NCI-H1694 (cell line): Measurements from ENCODE around the gene PRAMEF1.
"Not testable (repeated sequence)": the region's sequence is repeated elsewhere in the genome, so short reads cannot be mapped to it uniquely, and the experiment has no call there.

ENCODE experiments used
- DNase-seq: peaks from one replicate; lab custom pipeline; 2025; lab: John Stamatoyannopoulos, UW

The PRAMEF1 gene, protein sequence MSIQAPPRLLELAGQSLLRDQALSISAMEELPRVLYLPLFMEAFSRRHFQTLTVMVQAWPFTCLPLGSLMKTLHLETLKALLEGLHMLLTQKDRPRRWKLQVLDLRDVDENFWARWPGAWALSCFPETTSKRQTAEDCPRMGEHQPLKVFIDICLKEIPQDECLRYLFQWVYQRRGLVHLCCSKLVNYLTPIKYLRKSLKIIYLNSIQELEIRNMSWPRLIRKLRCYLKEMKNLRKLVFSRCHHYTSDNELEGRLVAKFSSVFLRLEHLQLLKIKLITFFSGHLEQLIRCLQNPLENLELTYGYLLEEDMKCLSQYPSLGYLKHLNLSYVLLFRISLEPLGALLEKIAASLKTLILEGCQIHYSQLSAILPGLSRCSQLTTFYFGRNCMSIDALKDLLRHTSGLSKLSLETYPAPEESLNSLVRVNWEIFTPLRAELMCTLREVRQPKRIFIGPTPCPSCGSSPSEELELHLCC

DNA sequence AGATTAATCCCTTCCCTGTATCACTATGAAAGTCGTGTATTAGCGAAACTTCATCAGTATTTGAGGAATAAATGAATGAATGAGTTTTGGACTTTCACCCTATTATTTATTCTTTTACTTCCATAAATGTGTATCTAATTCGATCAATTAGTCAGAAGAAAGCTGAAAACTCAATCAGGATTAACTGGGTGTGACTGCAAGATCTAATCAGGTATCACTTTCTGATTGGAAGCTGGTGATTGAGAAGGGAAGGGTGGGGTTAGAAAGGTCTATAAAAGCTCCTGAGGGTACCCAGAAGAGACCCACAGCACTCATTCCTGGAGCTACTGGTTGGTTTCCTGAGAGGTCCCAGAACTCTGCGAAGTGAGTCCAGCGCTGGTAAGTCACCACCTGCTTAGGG, at the start of gene PRAMEF1:
PRAMEF1 (plus strand) TSS at position 301 of the 400 bp plus-strand sequence. CDS start 1,831 bp downstream, outside the sequence.
- DNase-seq = not testable (repeated sequence)

DNA sequence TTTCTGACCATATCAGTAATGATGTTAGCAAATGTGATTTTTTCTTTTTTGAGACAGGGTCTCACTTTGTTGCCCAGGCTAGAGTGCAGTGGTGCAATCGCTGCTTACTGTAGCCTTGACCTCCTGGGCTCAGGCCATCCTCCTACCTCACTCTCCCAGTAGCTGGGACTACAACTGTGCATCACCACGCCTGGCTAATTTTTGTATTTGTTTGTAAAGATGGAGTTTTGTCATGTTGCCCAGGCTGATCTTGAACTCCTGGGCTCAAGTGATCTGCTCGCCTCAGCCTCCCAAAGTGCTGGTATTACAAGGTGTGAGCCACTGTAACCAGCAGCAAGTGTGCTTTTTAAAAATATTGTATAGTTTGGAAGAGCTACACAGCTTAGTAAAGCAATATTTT, 49.3 kb upstream of the PRAMEF1 start:
- DNase-seq = no peak

DNA sequence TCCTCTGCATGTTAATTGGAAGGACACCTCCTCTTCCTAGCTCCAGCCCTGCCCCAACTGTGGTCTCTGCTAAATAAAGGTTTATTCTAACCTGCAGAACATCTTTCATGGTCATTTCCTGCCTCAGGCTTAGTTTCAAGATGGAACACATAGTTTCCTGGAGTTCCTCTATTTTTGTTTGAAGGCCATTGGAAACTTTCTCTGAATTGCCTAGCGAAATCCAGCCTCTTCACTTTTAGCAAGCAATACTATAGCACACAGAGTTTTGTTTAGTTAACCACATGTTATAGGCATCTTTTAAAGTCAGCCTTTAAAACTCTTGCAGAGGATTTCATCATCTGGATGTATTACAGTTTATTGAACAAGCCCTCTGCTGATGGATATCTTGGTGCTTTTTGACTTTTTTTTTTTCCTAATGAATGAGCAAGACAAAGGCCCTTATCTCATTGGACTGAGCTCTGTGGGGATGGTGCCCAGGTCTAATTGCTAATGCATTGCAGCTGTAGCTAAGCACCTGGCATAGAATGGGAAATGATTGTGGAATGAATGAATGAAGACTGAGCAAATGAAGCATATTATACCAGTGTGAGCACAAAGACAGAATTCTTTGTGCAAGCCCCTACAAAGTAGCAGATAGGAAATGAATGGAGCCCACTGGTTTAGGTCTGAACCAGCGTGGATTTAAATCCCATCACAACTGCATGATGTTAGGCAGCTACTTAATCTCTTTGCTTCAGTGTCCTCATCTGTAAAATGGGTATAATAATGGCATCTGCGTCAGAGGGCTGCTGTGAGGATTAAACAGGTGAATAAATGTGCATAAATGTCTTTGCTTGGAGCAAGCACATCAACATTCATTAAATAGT, 45.8 kb upstream of the PRAMEF1 start:
- no peak for DNase-seq

DNA sequence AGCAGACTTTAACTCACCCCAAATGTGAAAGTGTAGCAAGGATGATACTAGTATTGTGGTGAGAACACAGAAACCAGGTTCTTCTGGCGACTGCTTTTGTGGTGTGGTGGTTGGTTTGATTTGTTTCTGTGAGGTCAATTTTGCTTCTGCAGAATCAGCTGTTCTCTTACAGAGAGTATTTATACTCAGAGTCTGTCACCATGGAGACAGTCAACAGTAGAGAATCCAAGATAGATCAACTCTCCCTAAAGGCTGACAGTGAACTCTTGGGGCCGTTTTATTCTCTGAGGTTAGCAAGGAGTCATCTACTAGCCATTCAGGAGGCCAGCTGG, 45.2 kb upstream of the PRAMEF1 start, which contains the start of gene CFAP107:
CFAP107 (plus strand) TSS at position 209 of the 332 bp plus-strand sequence. CDS start 231 bp downstream, outside the sequence.
- DNase-seq = no peak

DNA sequence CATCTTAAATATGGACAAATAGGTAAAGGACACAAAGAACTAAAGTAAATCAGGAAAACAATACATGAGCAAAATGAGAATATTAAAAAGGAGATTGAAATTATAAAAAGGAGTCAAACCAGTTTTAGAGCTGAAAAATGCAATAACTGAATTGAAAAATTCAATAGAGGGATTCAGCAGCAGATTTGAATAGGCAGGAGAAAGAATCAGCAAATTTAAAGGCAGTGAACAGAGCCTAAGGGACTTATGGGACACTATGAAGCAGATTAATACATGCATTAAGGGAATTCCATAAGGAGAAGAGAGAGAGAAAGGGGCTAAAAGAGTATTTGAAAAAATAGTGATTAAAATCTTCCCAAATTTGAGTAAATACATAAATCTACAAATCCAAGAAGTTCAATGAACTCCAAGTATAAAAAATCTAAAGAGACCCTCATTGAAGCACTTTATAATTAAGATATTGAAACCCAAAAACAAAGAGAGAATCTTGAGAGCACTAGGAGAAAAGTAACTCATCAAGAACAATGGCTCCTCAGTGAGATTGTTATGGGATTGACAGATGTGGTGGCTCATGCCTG, 42.3 kb upstream of the PRAMEF1 start:
- DNase-seq = no peak

DNA sequence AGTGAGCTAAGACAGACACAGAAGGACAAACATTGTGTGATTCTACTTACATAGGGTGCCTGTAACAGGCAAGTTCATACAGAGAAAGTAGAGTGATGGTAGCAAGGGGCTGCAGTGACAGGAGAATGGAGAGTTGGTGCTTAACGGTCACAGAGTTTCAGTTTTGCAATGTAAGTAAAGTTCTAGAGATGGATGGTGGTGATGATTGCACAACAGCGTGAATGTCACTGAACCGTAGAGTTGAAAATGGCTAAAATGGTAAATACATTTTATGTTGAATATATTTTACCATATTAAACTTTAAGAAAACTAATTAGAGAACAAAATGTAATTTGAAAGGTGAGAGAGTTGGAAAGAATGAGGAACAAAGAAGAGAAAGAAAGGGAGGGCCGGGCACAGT, 36.5 kb upstream of the PRAMEF1 start:
- no peak for DNase-seq

GRCh38 chr1:12756273-12756672, 34.9 kb upstream of the PRAMEF1 start:
- DNase-seq = no peak

DNA sequence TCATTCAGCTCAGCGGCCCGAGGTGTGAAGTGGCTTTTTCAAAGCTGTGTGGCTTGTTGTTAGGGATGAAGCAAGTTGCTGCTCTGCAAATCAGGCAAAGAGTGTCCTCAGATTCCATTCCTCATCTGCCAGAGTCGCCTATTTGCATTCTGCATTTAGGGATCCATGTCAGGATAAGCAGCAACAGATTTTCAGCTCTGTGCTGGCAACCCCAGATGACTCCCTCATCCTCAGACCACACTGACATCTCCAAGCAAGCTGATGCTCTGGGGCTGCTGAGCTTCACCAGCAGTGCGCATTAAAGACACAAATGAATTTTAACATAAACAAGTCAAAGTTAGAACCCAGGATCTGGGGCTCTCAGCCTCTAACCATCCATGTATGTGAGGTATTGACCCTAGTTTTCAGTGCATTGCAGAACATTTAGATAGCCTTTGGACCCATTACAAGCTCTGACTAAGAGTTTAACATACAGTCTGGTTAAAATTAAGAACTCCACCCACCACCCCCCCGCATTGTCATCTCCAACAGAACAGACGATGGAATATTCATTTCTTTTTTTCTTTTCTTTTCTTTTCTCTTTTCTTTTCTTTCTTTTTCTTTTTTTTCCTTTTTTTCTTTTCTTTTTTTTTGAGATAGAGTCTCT, 34.3 kb upstream of the PRAMEF1 start:
- DNase-seq = no peak

GRCh38 chr1:12757836-12758235, 33.4 kb upstream of the PRAMEF1 start:
- DNase-seq = no peak

DNA sequence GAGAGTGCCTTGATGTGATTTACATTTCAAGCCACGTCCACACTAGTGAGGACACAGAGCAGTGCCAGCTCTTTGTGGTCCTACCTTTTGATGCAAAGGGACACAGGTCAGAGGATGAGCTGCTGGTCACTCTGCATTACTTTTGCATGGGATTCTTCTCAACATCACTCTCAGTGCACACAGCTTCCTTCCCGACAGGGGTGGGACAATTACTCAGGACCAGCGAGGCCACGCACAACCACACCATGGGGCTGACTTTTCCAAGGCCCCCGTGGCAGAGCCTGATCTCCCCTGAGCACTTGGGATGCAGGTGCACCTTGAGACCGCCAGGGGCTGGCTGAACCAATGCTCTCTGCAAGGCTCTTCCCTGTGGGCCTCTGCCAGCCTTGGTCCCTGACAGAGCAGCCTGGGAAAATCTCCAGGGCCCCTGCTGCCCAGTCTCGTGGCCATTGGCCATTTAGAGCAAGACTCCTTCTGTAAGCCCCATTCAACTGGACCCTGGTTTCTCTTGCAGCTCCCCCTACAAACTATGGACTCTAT, 30.9 kb upstream of the PRAMEF1 start:
- DNase-seq = no peak

DNA sequence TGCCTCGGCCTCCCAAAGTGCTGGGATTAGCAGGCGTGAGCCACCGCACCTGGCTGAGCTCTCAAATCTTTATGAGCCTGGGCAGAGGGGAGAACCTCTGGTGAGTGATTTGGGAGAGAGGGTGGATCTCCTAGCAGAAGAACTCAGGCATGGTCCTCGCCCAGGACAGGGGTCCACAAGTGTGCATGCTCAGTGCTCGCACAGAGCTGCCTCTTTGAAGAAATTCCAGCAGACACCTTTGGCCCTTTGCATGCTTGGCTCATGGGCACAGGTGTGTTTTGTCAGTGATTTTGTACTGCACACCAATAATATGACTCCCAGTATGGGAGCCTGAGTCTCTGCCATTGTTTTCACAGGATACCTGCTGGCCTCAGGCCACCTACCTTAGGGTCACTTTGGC, 29.4 kb upstream of the PRAMEF1 start:
- DNase-seq = no peak

GRCh38 chr1:12762766-12763165, 28.4 kb upstream of the PRAMEF1 start:
- no peak for DNase-seq

DNA sequence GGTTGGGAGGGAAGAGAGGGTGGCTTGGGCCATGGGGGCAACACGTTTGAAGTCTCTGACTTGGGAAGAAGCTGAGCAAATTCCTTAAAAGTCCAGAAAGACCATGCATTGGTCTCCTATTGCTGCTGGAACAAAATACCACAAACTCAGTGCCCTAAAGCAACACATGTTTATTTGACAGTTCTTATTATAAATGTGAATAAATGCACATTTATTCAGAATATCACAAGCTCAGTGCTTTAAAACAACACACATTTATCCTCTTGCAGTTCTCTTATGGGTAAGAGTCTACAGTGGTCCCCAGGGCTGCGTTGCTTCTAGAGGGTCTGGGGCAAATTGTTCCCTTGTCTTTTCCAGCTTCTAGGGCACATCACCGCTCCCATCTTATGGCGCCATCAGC, 27.7 kb upstream of the PRAMEF1 start:
- no peak for DNase-seq

DNA sequence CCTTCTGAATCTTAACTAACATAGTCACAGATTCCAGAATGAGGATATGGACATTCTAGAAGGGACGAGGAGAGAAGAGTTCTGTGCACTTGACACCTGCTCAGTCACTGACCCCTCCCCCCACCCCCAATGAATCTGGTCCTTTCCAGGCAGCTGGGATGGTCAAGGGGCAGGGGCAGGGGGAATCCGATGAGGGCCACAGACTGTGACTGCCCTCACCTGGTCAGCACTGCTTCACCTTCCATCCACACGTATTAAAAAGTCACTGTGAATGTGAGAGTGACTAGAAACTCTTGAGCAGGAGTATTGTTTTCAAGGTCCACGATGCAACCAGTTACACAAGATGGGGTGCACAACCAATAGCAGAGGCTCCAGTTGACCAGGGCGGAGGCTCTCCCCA, 27.2 kb upstream of the PRAMEF1 start:
- no peak for DNase-seq

DNA sequence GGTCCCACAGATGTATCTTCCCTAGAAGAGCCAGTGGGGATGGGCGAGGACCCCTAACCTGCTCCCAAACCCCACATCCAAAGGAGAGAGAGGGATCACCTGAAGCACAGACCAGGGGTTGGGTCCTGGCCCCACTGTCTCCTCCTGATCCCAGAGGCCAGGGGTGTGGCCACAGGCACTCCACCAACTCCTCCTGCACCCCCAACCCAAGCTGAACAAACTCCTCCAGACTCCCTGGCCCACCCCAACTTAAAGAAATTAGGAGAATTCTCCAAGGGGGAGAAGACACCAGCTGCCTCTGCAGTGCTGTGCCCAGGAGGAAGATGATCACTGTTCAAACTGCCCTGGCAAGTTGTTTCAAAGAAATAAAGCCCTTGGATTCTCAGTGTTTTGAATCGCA, 22.2 kb upstream of the PRAMEF1 start:
- DNase-seq = no peak

- no peak for DNase-seq
Observed at GRCh38 chr1:12769976-12770505, 21.2 kb upstream of the PRAMEF1 start.

- no peak for DNase-seq
Observed at GRCh38 chr1:12770620-12771019, 20.6 kb upstream of the PRAMEF1 start.

DNA sequence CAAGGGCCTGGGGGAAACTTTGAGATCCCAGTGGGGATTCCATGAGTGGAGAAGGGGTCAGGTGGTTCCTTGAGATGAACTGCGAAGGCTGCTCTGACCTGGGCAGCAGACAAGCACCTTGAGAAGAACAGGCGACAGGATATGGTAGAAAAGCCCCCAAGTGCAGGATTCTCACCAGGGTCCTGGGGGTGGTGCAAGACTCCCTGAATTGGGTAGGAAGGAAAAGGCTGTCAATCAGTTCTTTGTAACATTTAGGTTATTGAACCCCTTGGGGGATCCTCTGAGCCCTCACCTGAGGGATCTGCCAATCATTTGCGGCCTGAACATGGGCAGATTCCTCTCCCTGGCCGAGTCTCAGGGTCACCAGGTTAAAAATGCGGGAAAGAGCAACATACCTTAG, 20.0 kb upstream of the PRAMEF1 start:
- DNase-seq = no peak

DNA sequence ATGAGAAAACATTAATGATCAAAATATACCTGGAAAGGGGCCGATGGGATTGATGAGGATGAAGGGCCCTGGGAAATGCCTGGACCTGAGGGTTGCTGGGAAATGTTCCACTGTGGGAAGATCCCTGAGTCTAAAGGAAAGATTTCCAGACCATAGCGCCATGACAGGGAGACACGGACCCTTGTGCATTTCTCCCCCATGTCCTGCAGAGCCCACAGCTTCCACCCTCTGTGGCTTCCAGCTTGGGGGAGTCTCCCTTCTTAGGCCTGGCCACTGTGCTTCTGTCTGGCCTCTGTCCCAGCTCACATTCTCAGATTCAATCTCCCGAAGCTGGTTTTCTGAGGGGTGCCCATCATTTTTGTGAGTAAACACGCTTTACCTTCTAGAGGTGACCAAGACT, 18.7 kb upstream of the PRAMEF1 start:
- DNase-seq = no peak

DNA sequence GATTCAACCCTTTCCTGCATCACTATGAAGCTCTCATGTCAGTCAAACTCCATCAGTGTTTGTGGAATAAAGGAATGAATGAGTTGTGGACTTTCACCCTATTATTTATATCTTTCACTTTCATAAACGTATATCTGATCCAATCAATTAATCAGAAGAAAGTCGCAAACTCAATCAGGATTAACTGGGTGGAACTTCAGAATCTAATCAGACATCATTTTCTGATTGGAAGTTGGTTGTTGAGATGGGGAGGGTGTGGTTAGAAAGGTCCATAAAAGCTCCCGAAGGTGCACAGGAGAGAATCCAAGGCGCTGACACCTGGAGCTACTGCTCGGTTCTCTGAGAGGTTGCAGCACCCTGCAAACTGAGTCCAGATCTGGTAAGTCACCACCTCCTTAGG, 17.8 kb upstream of the PRAMEF1 start, which contains the start of gene PRAMEF12:
PRAMEF12 (plus strand) TSS at position 301 of the 400 bp plus-strand sequence. CDS start 1,130 bp downstream, outside the sequence.
- DNase-seq = no peak

GRCh38 chr1:12774801-12775345, 16.3 kb upstream of the PRAMEF1 start:
- DNase-seq = no peak
